ENCODE measurements around the gene SLC25A19. TPM values are rescaled to one million over a fixed set of nuclear protein-coding genes. Genes with fewer than 3 reads are reported as not detected.
A peak's percentile ranks its signal among the peaks of the same experiment; 100 is the strongest.

Gene SLC25A19
- total RNA-seq, 4 donors from 2014 or later = 9.6 to 17.5 (median 15.2) TPM

- Histone ChIP-seq H3K27me3 (no peaks in the 10 kb centered on the region), H3K9me3 (no peaks in the 10 kb centered on the region), H3K36me3 (peaks cover 56 to 100% (median 96%) of the 10 kb centered on the region in 4 donors), H3K4me3 (no peak overlapping the region), H3K4me1 (peaks cover 11 to 25% (median 20%) of the 10 kb centered on the region in 4 donors), H3K27ac (replicated peaks in 1 of 4) (no peak overlapping the region)
- intact Hi-C loops (cut with DNase I) = no loop called here
- TF ChIP-seq POLR2A (IDR thresholded peaks at IDR 0.05; ENCODE audit: low read depth) = no peak
- TF ChIP-seq EP300 (IDR thresholded peaks at IDR 0.05) = no peak
- no peak for TF ChIP-seq CTCF (IDR thresholded peaks at IDR 0.05)
- no peak for TF ChIP-seq POLR2AphosphoS5 (IDR thresholded peaks at IDR 0.05)
- 74% methylated on average over 8 of the region's 12 CpGs for WGBS
- DNase-seq (ENCODE audit: extremely low spot score) = no peak
Measured at GRCh38 chr17:75237100-75238014, 51.9 kb downstream of the SLC25A19 start.

GRCh38 chr17:75232786-75233185 is 56.4 kb downstream of the SLC25A19 start:
- Histone ChIP-seq H3K9me3 (no peaks in the 10 kb centered on the region), H3K27me3 (no peaks in the 10 kb centered on the region), H3K4me3 (no peak overlapping the region), H3K27ac (replicated peaks in 1 of 4) (no peak overlapping the region), H3K36me3 (peaks cover 40 to 100% (median 92%) of the 10 kb centered on the region in 4 donors), H3K4me1 (peaks cover 3 to 20% (median 11%) of the 10 kb centered on the region in 4 donors)
- intact Hi-C loops (cut with DNase I) = no loop called here
- no peak for TF ChIP-seq POLR2AphosphoS5 (IDR thresholded peaks at IDR 0.05)
- TF ChIP-seq POLR2A (IDR thresholded peaks at IDR 0.05; ENCODE audit: low read depth) = no peak
- no peak for TF ChIP-seq CTCF (IDR thresholded peaks at IDR 0.05)
- no peak for TF ChIP-seq EP300 (IDR thresholded peaks at IDR 0.05)
- 95% methylated on average over 13 of the region's 13 CpGs for WGBS
- DNase-seq (ENCODE audit: extremely low spot score) = no peak

GRCh38 chr17:75231741-75232464 is 57.3 kb downstream of the SLC25A19 start:
- 88% methylated on average over 14 of the region's 18 CpGs for WGBS
- H3K4me1 ChIP-seq = peaks cover 0 to 15% (median 13%) of the 10 kb centered on the region in 4 donors
- H3K36me3 ChIP-seq = peaks cover 38 to 97% (median 90%) of the 10 kb centered on the region in 4 donors
- intact Hi-C loops (cut with DNase I) = no loop called here
- no peak for DNase-seq (ENCODE audit: extremely low spot score)
- no peak for TF ChIP-seq EP300 (IDR thresholded peaks at IDR 0.05)
- H3K27ac ChIP-seq (replicated peaks in 1 of 4) = no peak overlapping the region
- no peaks in the 10 kb centered on the region for H3K27me3 ChIP-seq
- no peak overlapping the region for H3K4me3 ChIP-seq
- H3K9me3 ChIP-seq = no peaks in the 10 kb centered on the region

- Histone ChIP-seq H3K9me3 (no peaks in the 10 kb centered on the region), H3K27ac (replicated peaks in 1 of 4) (no peak overlapping the region), H3K4me1 (peaks cover 0 to 15% (median 13%) of the 10 kb centered on the region in 4 donors), H3K27me3 (no peaks in the 10 kb centered on the region), H3K36me3 (peaks cover 45 to 97% (median 90%) of the 10 kb centered on the region in 4 donors), H3K4me3 (no peak overlapping the region)
- WGBS = 100% methylated on average over 2 of the region's 8 CpGs
- TF ChIP-seq CTCF (IDR thresholded peaks at IDR 0.05) (no peak), EP300 (IDR thresholded peaks at IDR 0.05) (no peak), POLR2AphosphoS5 (IDR thresholded peaks at IDR 0.05) (no peak), POLR2A (IDR thresholded peaks at IDR 0.05; ENCODE audit: low read depth) (no peak)
- no peak for DNase-seq (ENCODE audit: extremely low spot score)
- intact Hi-C loops (cut with DNase I) = no loop called here
Measured at GRCh38 chr17:75231071-75231470, 58.2 kb downstream of the SLC25A19 start.

- peaks cover 0 to 15% (median 13%) of the 10 kb centered on the region in 4 donors for H3K4me1 ChIP-seq
- no peak overlapping the region for H3K4me3 ChIP-seq
- H3K27me3 ChIP-seq = no peaks in the 10 kb centered on the region
- 65% methylated on average over 3 of the region's 4 CpGs for WGBS
- DNase-seq (ENCODE audit: extremely low spot score) = no peak
- H3K9me3 ChIP-seq = no peaks in the 10 kb centered on the region
- intact Hi-C loops (cut with DNase I) = no loop called here
- H3K27ac ChIP-seq (replicated peaks in 1 of 4) = peak overlapping the region; percentile 12 to 60 (median 58)
- peaks cover 51 to 97% (median 90%) of the 10 kb centered on the region in 4 donors for H3K36me3 ChIP-seq
- no peak for TF ChIP-seq POLR2AphosphoS5 (IDR thresholded peaks at IDR 0.05)
- TF ChIP-seq POLR2A (IDR thresholded peaks at IDR 0.05; ENCODE audit: low read depth) = no peak
- no peak for TF ChIP-seq CTCF (IDR thresholded peaks at IDR 0.05)
- TF ChIP-seq EP300 (IDR thresholded peaks at IDR 0.05) = no peak
Measured at GRCh38 chr17:75228847-75229246, 60.4 kb downstream of the SLC25A19 start.
